IPS-20b (cell line): ENCODE results near the gene IRGQ.

Experiments used
- H3K27ac ChIP-seq: one replicate; pipeline ENCODE4 v1.5.1; 2013; ENCODE audit warnings: low read length
- H3K27me3 ChIP-seq: 2 replicates; pipeline ENCODE4 v1.6.1; 2013; ENCODE audit warnings: mild to moderate bottlenecking, low read length, inconsistent platforms; ENCODE audit not compliant: insufficient read depth
- H3K36me3 ChIP-seq: 2 replicates; pipeline ENCODE4 v1.6.1; 2013; ENCODE audit warnings: low read depth, mild to moderate bottlenecking, inconsistent platforms, low read length, moderate library complexity; ENCODE audit not compliant: insufficient read depth
- H3K4me1 ChIP-seq: 2 replicates; pipeline ENCODE4 v1.6.1; 2013; ENCODE audit warnings: mild to moderate bottlenecking, control low read depth, inconsistent platforms, low read length, moderate library complexity; ENCODE audit not compliant: insufficient read depth
- H3K4me3 ChIP-seq: 2 replicates; pipeline ENCODE4 v1.5.1; 2013; ENCODE audit warnings: mild to moderate bottlenecking, low read length, inconsistent platforms
- H3K9ac ChIP-seq: 2 replicates; pipeline ENCODE4 v1.6.1; 2013; ENCODE audit warnings: low read depth, mild to moderate bottlenecking, inconsistent platforms, low read length, moderate library complexity
- H3K9me3 ChIP-seq: 2 replicates; pipeline ENCODE4 v1.6.1; 2013; ENCODE audit warnings: mild to moderate bottlenecking, low read depth, low read length, inconsistent platforms; ENCODE audit not compliant: insufficient read depth

The IRGQ gene

GRCh38 chr19:43595999-43596841 is at the start of gene IRGQ, which contains the start of gene ZNF576:
IRGQ (minus strand) TSS chr19:43596134; CDS start chr19:43595338, 796 bp downstream.
ZNF576 (plus strand) TSS chr19:43596595; CDS start chr19:43597109, 514 bp downstream.
- no peaks in the 10 kb centered on the region for H3K9me3 ChIP-seq
- peaks cover 7% of the 10 kb centered on the region; the same call in 1 of the 2 replicates for H3K4me1 ChIP-seq
- H3K36me3 ChIP-seq, result peaks cover 47% of the 10 kb centered on the region
- H3K9ac ChIP-seq, result peak within 1 kb of the TSS; percentile 96
- peak within 1 kb of the TSS; percentile 84 for H3K27ac ChIP-seq
- H3K27me3 ChIP-seq, result no peaks in the 10 kb centered on the region
- peak within 1 kb of the TSS; percentile 97 for H3K4me3 ChIP-seq

- Histone ChIP-seq H3K27ac (no peak overlapping the region), H3K9ac (no peak overlapping the region), H3K4me1 (no peaks in the 10 kb centered on the region), H3K9me3 (no peaks in the 10 kb centered on the region), H3K36me3 (peaks cover 7% of the 10 kb centered on the region; the same call in 1 of the 2 replicates), H3K4me3 (no peak overlapping the region), H3K27me3 (peaks cover 32% of the 10 kb centered on the region)
These were observed 48.2 kb upstream of the IRGQ start for GRCh38 chr19:43644181-43644580.

- H3K4me3 ChIP-seq, result no peak overlapping the region
- no peak overlapping the region for H3K27ac ChIP-seq
- no peaks in the 10 kb centered on the region for H3K9me3 ChIP-seq
- H3K27me3 ChIP-seq, result peaks cover 40% of the 10 kb centered on the region
- H3K4me1 ChIP-seq, result no peaks in the 10 kb centered on the region
- H3K9ac ChIP-seq, result no peak overlapping the region
- H3K36me3 ChIP-seq, result no peaks in the 10 kb centered on the region
These were observed 47.4 kb upstream of the IRGQ start for GRCh38 chr19:43643326-43643725.

- Histone ChIP-seq H3K27ac (no peak overlapping the region), H3K9ac (no peak overlapping the region), H3K4me3 (no peak overlapping the region), H3K4me1 (no peaks in the 10 kb centered on the region), H3K36me3 (no peaks in the 10 kb centered on the region), H3K27me3 (peaks cover 48% of the 10 kb centered on the region), H3K9me3 (no peaks in the 10 kb centered on the region)
These were observed 46.6 kb upstream of the IRGQ start for GRCh38 chr19:43642531-43642930.

- Histone ChIP-seq H3K9ac (no peak overlapping the region), H3K4me1 (peaks cover 7% of the 10 kb centered on the region; the same call in 1 of the 2 replicates), H3K4me3 (no peak overlapping the region), H3K36me3 (no peaks in the 10 kb centered on the region), H3K27me3 (peaks cover 59% of the 10 kb centered on the region), H3K9me3 (no peaks in the 10 kb centered on the region), H3K27ac (no peak overlapping the region)
These were observed 45.4 kb upstream of the IRGQ start for GRCh38 chr19:43641333-43641732.

- Histone ChIP-seq H3K9me3 (no peaks in the 10 kb centered on the region), H3K27me3 (peaks cover 65% of the 10 kb centered on the region), H3K27ac (no peak overlapping the region), H3K36me3 (no peaks in the 10 kb centered on the region), H3K4me3 (peak overlapping the region; percentile 75), H3K9ac (no peak overlapping the region; the same call in 1 of the 2 replicates), H3K4me1 (peaks cover 13% of the 10 kb centered on the region; the same call in 1 of the 2 replicates)
These were observed 44.5 kb upstream of the IRGQ start for GRCh38 chr19:43640424-43640757.

- H3K9ac ChIP-seq, result peak within 1 kb of the TSS; percentile 61; the same call in 1 of the 2 replicates
- H3K27ac ChIP-seq, result no peak within 1 kb of the TSS
- H3K4me1 ChIP-seq, result peaks cover 14% of the 10 kb centered on the region; the same call in 1 of the 2 replicates
- no peaks in the 10 kb centered on the region for H3K9me3 ChIP-seq
- H3K4me3 ChIP-seq, result peak within 1 kb of the TSS; percentile 82
- H3K36me3 ChIP-seq, result no peaks in the 10 kb centered on the region
- H3K27me3 ChIP-seq, result peaks cover 65% of the 10 kb centered on the region
These were observed 43.8 kb upstream of the IRGQ start, which contains the start of gene CADM4 for GRCh38 chr19:43639519-43640423. CADM4 (minus strand) TSS chr19:43639850; CDS start chr19:43639790, 60 bp downstream.

- Histone ChIP-seq H3K9ac (peak overlapping the region; percentile 61; the same call in 1 of the 2 replicates), H3K27me3 (peaks cover 65% of the 10 kb centered on the region), H3K9me3 (no peaks in the 10 kb centered on the region), H3K27ac (no peak overlapping the region), H3K4me3 (peak overlapping the region; percentile 82), H3K4me1 (peaks cover 19% of the 10 kb centered on the region; the same call in 1 of the 2 replicates), H3K36me3 (no peaks in the 10 kb centered on the region)
These were observed 43.1 kb upstream of the IRGQ start for GRCh38 chr19:43638995-43639518.

- H3K4me3 ChIP-seq, result peak overlapping the region; percentile 82; the same call in 1 of the 2 replicates
- no peaks in the 10 kb centered on the region for H3K9me3 ChIP-seq
- H3K9ac ChIP-seq, result peak overlapping the region; percentile 61; the same call in 1 of the 2 replicates
- no peaks in the 10 kb centered on the region for H3K36me3 ChIP-seq
- H3K27ac ChIP-seq, result no peak overlapping the region
- H3K4me1 ChIP-seq, result peaks cover 19% of the 10 kb centered on the region; the same call in 1 of the 2 replicates
- peaks cover 65% of the 10 kb centered on the region for H3K27me3 ChIP-seq
These were observed 42.5 kb upstream of the IRGQ start for GRCh38 chr19:43638214-43638994.

GRCh38 chr19:43636121-43636683 is 40.3 kb upstream of the IRGQ start:
- no peaks in the 10 kb centered on the region for H3K36me3 ChIP-seq
- peak overlapping the region; percentile 68; the same call in 1 of the 2 replicates for H3K9ac ChIP-seq
- H3K27ac ChIP-seq, result no peak overlapping the region
- peaks cover 19% of the 10 kb centered on the region; the same call in 1 of the 2 replicates for H3K4me1 ChIP-seq
- H3K9me3 ChIP-seq, result no peaks in the 10 kb centered on the region
- peak overlapping the region; percentile 75; the same call in 1 of the 2 replicates for H3K4me3 ChIP-seq
- H3K27me3 ChIP-seq, result peaks cover 61% of the 10 kb centered on the region
